GM23338 (cell line): ENCODE measurements around the gene PSMD14. TPM values are rescaled to one million over a fixed set of nuclear protein-coding genes. Genes with fewer than 3 reads are reported as not detected.

ENCODE experiments used
- ATAC-seq: fragments of 200-7000 bp; cut with Tn5 transposase; 3 replicates; pipeline ENCODE4 v1.9.1; 2020
- DNase-seq: peaks from one replicate; pipeline ENCODE4 v3.0.0-alpha.2; 2015; ENCODE audit warnings: low spot score
- H2AFZ ChIP-seq: fragments of 200-600 bp; sonication (generic); 2 replicates; pipeline ENCODE4 v1.8.0; 2016; ENCODE audit warnings: antibody characterized with exemption, mild to moderate bottlenecking, moderate library complexity
- H3F3A ChIP-seq: fragments of 200-600 bp; sonication (generic); replicated peaks from 2 replicates; pipeline ENCODE4 v1.8.0; 2017; ENCODE audit warnings: antibody characterized with exemption, mixed run types, low read depth
- H3K27ac ChIP-seq: fragments of 200-600 bp; sonication (generic); 2 replicates; pipeline ENCODE4 v1.6.1; 2016; ENCODE audit warnings: low read depth
- H3K27me3 ChIP-seq: fragments of 200-600 bp; sonication (generic); 2 replicates; pipeline ENCODE4 v1.8.0; 2016; ENCODE audit warnings: mild to moderate bottlenecking, mixed run types, moderate library complexity; ENCODE audit not compliant: insufficient read depth
- H3K36me3 ChIP-seq: fragments of 200-600 bp; sonication (generic); 2 replicates; pipeline ENCODE4 v1.8.0; 2016; ENCODE audit warnings: mild to moderate bottlenecking; ENCODE audit not compliant: insufficient read depth
- H3K4me1 ChIP-seq: fragments of 200-600 bp; sonication (generic); 2 replicates; pipeline ENCODE4 v1.8.0; 2016; ENCODE audit warnings: mild to moderate bottlenecking, moderate library complexity; ENCODE audit not compliant: insufficient read depth
- H3K4me2 ChIP-seq: fragments of 200-600 bp; sonication (generic); 2 replicates; pipeline ENCODE4 v1.7.1; 2017; ENCODE audit warnings: mixed run types
- H3K4me3 ChIP-seq: fragments of 200-600 bp; sonication (generic); 2 replicates; pipeline ENCODE4 v1.6.1; 2016; ENCODE audit warnings: mixed run types
- H3K79me2 ChIP-seq: fragments of 200-600 bp; sonication (generic); replicated peaks from 2 replicates; pipeline ENCODE4 v1.8.0; 2017; ENCODE audit warnings: mild to moderate bottlenecking; ENCODE audit not compliant: insufficient read depth
- H3K9me2 ChIP-seq: fragments of 200-600 bp; sonication (generic); 2 replicates; pipeline ENCODE4 v1.8.0; 2017; ENCODE audit not compliant: insufficient read depth
- H4K20me1 ChIP-seq: fragments of 200-600 bp; sonication (generic); replicated peaks from 2 replicates; pipeline ENCODE4 v1.8.0; 2017; ENCODE audit warnings: mild to moderate bottlenecking; ENCODE audit not compliant: insufficient read depth
- H3K27ac Mint-ChIP-seq: 2 replicates; pipeline ENCODE4 v1.8.0; 2020; ENCODE audit warnings: inconsistent platforms, mild to moderate bottlenecking, moderate library complexity, mixed read lengths
- H3K27me3 Mint-ChIP-seq: 3 replicates; pipeline ENCODE4 v1.8.0; 2022; ENCODE audit warnings: low read depth, mild to moderate bottlenecking, moderate library complexity, mixed read lengths, inconsistent platforms; ENCODE audit not compliant: insufficient read depth, poor library complexity
- H3K36me3 Mint-ChIP-seq: 3 replicates; pipeline ENCODE4 v1.8.0; 2021; ENCODE audit warnings: low read depth, mild to moderate bottlenecking, inconsistent platforms, moderate library complexity, mixed read lengths
- H3K4me1 Mint-ChIP-seq: 3 replicates; pipeline ENCODE4 v1.8.0; 2020; ENCODE audit warnings: mild to moderate bottlenecking, inconsistent platforms, mixed read lengths
- H3K4me3 Mint-ChIP-seq: 3 replicates; pipeline ENCODE4 v1.8.0; 2021; ENCODE audit warnings: moderate library complexity, mild to moderate bottlenecking, inconsistent platforms, mixed read lengths
- H3K9me3 Mint-ChIP-seq: 3 replicates; pipeline ENCODE4 v1.8.0; 2020; ENCODE audit warnings: moderate library complexity, mild to moderate bottlenecking, inconsistent platforms, mixed read lengths
- CTCF ChIP-seq, 2 experiments: fragments of 200-600 bp in 1 of 2; sonication (generic) in 1 of 2; conservative IDR thresholded peaks; 2 replicates each; pipeline versions ENCODE4 v1.5.1 to v1.6.1; 2016 to 2017; ENCODE audit warnings: antibody characterized with exemption in 2 of 2, low read depth in 2 of 2, mild to moderate bottlenecking in 2 of 2, moderate library complexity in 1 of 2
- POLR2AphosphoS5 ChIP-seq: IDR thresholded peaks from 2 replicates; pipeline ENCODE4 v1.6.1; 2016; ENCODE audit warnings: antibody characterized with exemption, low read depth
- REST ChIP-seq: IDR thresholded peaks from one replicate; pipeline ENCODE4 v1.6.1; 2018; ENCODE audit warnings: antibody characterized with exemption; ENCODE audit not compliant: unreplicated experiment
- ZNF331 ChIP-seq: fragments of 250-450 bp; sonication (Bioruptor Pico); IDR thresholded peaks from 2 replicates; pipeline ENCODE4 v1.5.0; 2020; ENCODE audit warnings: low read depth, mild to moderate bottlenecking, moderate library complexity
- ZNF462 ChIP-seq: fragments of 250-450 bp; sonication (Bioruptor Pico); IDR thresholded peaks from 2 replicates; pipeline ENCODE4 v1.5.0; 2020; ENCODE audit warnings: mild to moderate bottlenecking, moderate library complexity
- polyA plus RNA-seq: library from polyadenylated mRNA; unstranded; fragments of >200 nt; fragmentation: Nextera tagmentation; extraction: Ambion mirVana; gene quantifications from 2 replicates; pipeline ENCODE4 v1.2.1, GENCODE V29; 2016
- total RNA-seq: library from RNA; depleted of rRNA; stranded (reverse); fragments of >200 nt; shearing (Covaris generic); gene quantifications from 2 replicates; pipeline ENCODE4 v1.2.3, GENCODE V29; 2014

The PSMD14 gene
- total and polyA plus RNA-seq, 2 experiments from 2014 or later, result 92.2 to 123 TPM

GRCh38 chr2:161324876-161325275 lies 16.7 kb downstream of the PSMD14 start (continued):
- no peak for TF ChIP-seq ZNF462

GRCh38 chr2:161327582-161327981 lies 19.4 kb downstream of the PSMD14 start:
- H2AFZ ChIP-seq, result no peak overlapping the region
- H3K4me1 ChIP-seq, result no peaks in the 10 kb centered on the region
- H3K79me2 ChIP-seq, result peaks cover 74% of the 10 kb centered on the region
- ATAC-seq, result no peak
- no peak overlapping the region for H3K4me3 ChIP-seq
- H3F3A ChIP-seq, result no peaks in the 10 kb centered on the region
- no peaks in the 10 kb centered on the region for H3K9me3 Mint-ChIP-seq
- H3K4me1 Mint-ChIP-seq, result peaks cover 12% of the 10 kb centered on the region
- peaks cover 2% of the 10 kb centered on the region for H3K27me3 Mint-ChIP-seq
- no peaks in the 10 kb centered on the region for H3K9me2 ChIP-seq
- H3K36me3 Mint-ChIP-seq, result peaks cover 19% of the 10 kb centered on the region
- DNase-seq, result no peak
- H3K4me2 ChIP-seq, result no peak overlapping the region
- no peak overlapping the region for H3K27ac Mint-ChIP-seq
- H3K27me3 ChIP-seq, result no peaks in the 10 kb centered on the region
- H3K27ac ChIP-seq, result no peak overlapping the region
- H3K4me3 Mint-ChIP-seq, result no peak overlapping the region
- H4K20me1 ChIP-seq, result peaks cover 10% of the 10 kb centered on the region
- no peaks in the 10 kb centered on the region for H3K36me3 ChIP-seq
- TF ChIP-seq REST (no peak), POLR2AphosphoS5 (no peak), ZNF331 (CRISPR knock-in tag) (no peak), CTCF (conservative IDR thresholded peaks at IDR 0.05; ENCODE audit: low read depth in 2 of 2) (no peak)
